B cell (primary cell): ENCODE measurements around the gene CDK9. TPM values are rescaled to one million over a fixed set of nuclear protein-coding genes. Genes with fewer than 3 reads are reported as not detected.
A peak's percentile ranks its signal among the peaks of the same experiment; 100 is the strongest.

Experiments used
- ATAC-seq: fragments of 200-7000 bp; cut with Tn5 transposase; one replicate; pipeline ENCODE4 v1.10.0; 2021; ENCODE audit warnings: low read depth, mild to moderate bottlenecking, moderate number of reproducible peaks, moderate library complexity
- CTCF ChIA-PET: fragments of 350-600 bp; sonication (Branson Sonifier 250); formaldehyde crosslinking; loops from one replicate; lab custom pipeline; 2021; ENCODE audit warnings: antibody characterized with exemption, inconsistent platforms; lab: Charles Lee
- POLR2A ChIA-PET: fragments of 350-600 bp; sonication (Branson Sonifier 250); formaldehyde crosslinking; loops from one replicate; lab custom pipeline; 2021; ENCODE audit warnings: antibody characterized with exemption; lab: Charles Lee
- DNase-seq: peaks from one replicate; pipeline ENCODE4 v3.0.0; 2013
- H2AFZ ChIP-seq: 2 replicates; pipeline ENCODE4 v1.6.1; 2012; ENCODE audit warnings: mild to moderate bottlenecking, low read depth, low read length; ENCODE audit not compliant: insufficient read depth, poor library complexity, severe bottlenecking
- H3K27ac ChIP-seq, 2 donors: 1 replicate in 1 of 2; 2 replicates in 1 of 2; pipeline ENCODE4 v1.5.1; 2012 to 2013; ENCODE audit warnings: low read length in 2 of 2, mild to moderate bottlenecking in 2 of 2, moderate library complexity in 1 of 2
- H3K27me3 ChIP-seq, 4 experiments: fragments of 200-600 bp in 1 of 4; sonication (generic) in 1 of 4; replicated peaks in 1 of 4; 1 replicate in 2 of 4; 2 replicates in 2 of 4; pipeline versions ENCODE4 v1.6.1 to v1.7.0; 2013 to 2016; ENCODE audit warnings: low read length in 3 of 4, mild to moderate bottlenecking in 2 of 4, mixed read lengths in 1 of 4, moderate library complexity in 1 of 4; ENCODE audit not compliant: insufficient read depth in 4 of 4, control insufficient read depth in 3 of 4; ENCODE audit errors: control extremely low read depth in 1 of 4
- H3K36me3 ChIP-seq, 2 experiments: replicated peaks in 1 of 2; 1 replicate in 1 of 2; 2 replicates in 1 of 2; pipeline versions ENCODE4 v1.6.1 to v1.7.1; 2013; ENCODE audit warnings: low read length in 1 of 2; ENCODE audit not compliant: insufficient read depth in 2 of 2, control insufficient read depth in 1 of 2; ENCODE audit errors: control extremely low read depth in 1 of 2, extremely low read depth in 1 of 2
- H3K4me1 ChIP-seq, 2 donors: fragments of 200-600 bp in 1 of 2; sonication (generic) in 1 of 2; 1 replicate in 1 of 2; 2 replicates in 1 of 2; pipeline versions ENCODE4 v1.5.1 to v1.6.1; 2013 to 2017; ENCODE audit warnings: low read length in 2 of 2; ENCODE audit not compliant: control insufficient read depth in 2 of 2, insufficient read depth in 2 of 2
- H3K4me2 ChIP-seq: replicated peaks from 2 replicates; pipeline ENCODE3; 2012; ENCODE audit warnings: mild to moderate bottlenecking, low read depth, low read length; ENCODE audit not compliant: poor library complexity, severe bottlenecking
- H3K4me3 ChIP-seq, 5 experiments: fragments of 200-600 bp in 1 of 5; sonication (generic) in 1 of 5; 1 replicate in 3 of 5; 2 replicates in 2 of 5; pipeline versions ENCODE4 v1.5.1 to v1.7.0; 2011 to 2016; ENCODE audit warnings: low read length in 4 of 5, mild to moderate bottlenecking in 4 of 5, low read depth in 2 of 5, control low read depth in 1 of 5, moderate library complexity in 1 of 5; ENCODE audit not compliant: insufficient read depth in 1 of 5; ENCODE audit errors: control extremely low read depth in 1 of 5, extremely low read depth in 1 of 5
- H3K79me2 ChIP-seq: fragments of 200-600 bp; sonication (generic); one replicate; pipeline ENCODE4 v1.6.0; 2016; ENCODE audit warnings: low read length; ENCODE audit not compliant: control insufficient read depth, insufficient read depth
- H3K9ac ChIP-seq: fragments of 200-600 bp; sonication (generic); 2 replicates; pipeline ENCODE4 v1.6.1; 2017; ENCODE audit warnings: mild to moderate bottlenecking, low read length, moderate library complexity
- H3K9me3 ChIP-seq, 3 donors: one replicate each; pipeline versions ENCODE4 v1.6.1 to v1.7.1; 2013; ENCODE audit warnings: low read length in 2 of 3; ENCODE audit not compliant: control insufficient read depth in 2 of 3, insufficient read depth in 1 of 3; ENCODE audit errors: control extremely low read depth in 1 of 3
- H4K20me1 ChIP-seq: 2 replicates; pipeline ENCODE4 v1.6.0; 2012; ENCODE audit warnings: mild to moderate bottlenecking, low read length; ENCODE audit not compliant: insufficient read depth, control insufficient read depth, poor library complexity, severe bottlenecking
- H3K27ac Mint-ChIP-seq: one replicate; pipeline ENCODE4 v1.8.0; 2021; ENCODE audit warnings: mixed read lengths
- H3K27me3 Mint-ChIP-seq: one replicate; pipeline ENCODE4 v1.8.0; 2021; ENCODE audit warnings: mixed read lengths
- H3K4me1 Mint-ChIP-seq: one replicate; pipeline ENCODE4 v1.8.0; 2021; ENCODE audit warnings: mixed read lengths
- H3K4me3 Mint-ChIP-seq: one replicate; pipeline ENCODE4 v1.8.0; 2021; ENCODE audit warnings: mixed read lengths
- H3K9me3 Mint-ChIP-seq: one replicate; pipeline ENCODE4 v1.8.0; 2022; ENCODE audit warnings: mixed read lengths; ENCODE audit not compliant: insufficient read depth
- CTCF ChIP-seq: fragments of 200-600 bp; IDR thresholded peaks from one replicate; pipeline ENCODE4 v1.8.0; 2022; ENCODE audit warnings: antibody characterized with exemption, mild to moderate bottlenecking
- EZH2 ChIP-seq: IDR thresholded peaks from 2 replicates; pipeline ENCODE4 v1.6.1; 2012; ENCODE audit warnings: borderline replicate concordance, low read depth, mild to moderate bottlenecking, moderate library complexity, low read length; ENCODE audit not compliant: insufficient read depth, poor library complexity, severe bottlenecking
- WGBS: methylation state at CpG from one replicate; pipeline ENCODE4 v1.1.5; 2013; ENCODE audit warnings: missing lambda C conversion rate; ENCODE audit not compliant: insufficient coverage; 5-methylcytosine and 5-hydroxymethylcytosine counted together
- intact Hi-C: fragments of 100-400 bp; cut with micrococcal nuclease; formaldehyde crosslinking; loops from one replicate; pipeline ENCODE4 v1.10.0; 2022
- polyA plus RNA-seq: library from polyadenylated mRNA; depleted of rRNA; stranded (reverse); fragments of >200 nt; gene quantifications from 2 replicates; pipeline ENCODE4 v1.2.3, GENCODE V29; 2012
- total RNA-seq, 2 donors: library from RNA; stranded (reverse); fragments of 120-200 nt in 1 of 2; gene quantifications; 1 replicate in 1 of 2; 2 replicates in 1 of 2; pipeline versions ENCODE4 v1.2.3 to v1.2.4, GENCODE V29; 2013 to 2022

Gene CDK9
- total and polyA plus RNA-seq, 2 donors (not counting 1 experiment from before 2014, with no cell fraction given) = 145 to 176 TPM

GRCh38 chr9:127773272-127773671, 12.6 kb upstream of the CDK9 start:
- H3K9ac ChIP-seq = no peak overlapping the region
- peaks cover 64% of the 10 kb centered on the region for H3K4me1 Mint-ChIP-seq
- no peak overlapping the region for H3K4me3 Mint-ChIP-seq
- no peaks in the 10 kb centered on the region for H3K9me3 ChIP-seq
- peaks cover 0 to 59% of the 10 kb centered on the region in 2 experiments for H3K36me3 ChIP-seq
- H2AFZ ChIP-seq = no peak overlapping the region
- peak overlapping the region in 1 of 2 donors; percentile 57 for H3K27ac ChIP-seq
- DNase-seq = no peak
- H3K27me3 ChIP-seq = no peaks in the 10 kb centered on the region
- peaks cover 93% of the 10 kb centered on the region for H3K79me2 ChIP-seq
- no peaks in the 10 kb centered on the region for H3K9me3 Mint-ChIP-seq
- no peak for ATAC-seq
- no peak for TF ChIP-seq EZH2
- no peak for TF ChIP-seq CTCF
- 92% methylated on average over 2 of the region's 3 CpGs for WGBS
- H3K4me1 ChIP-seq = peaks cover 39 to 79% of the 10 kb centered on the region in 2 donors
- H3K27ac Mint-ChIP-seq = peak overlapping the region; percentile 26
- H3K4me2 ChIP-seq = no peak overlapping the region
- H4K20me1 ChIP-seq = peaks cover 90% of the 10 kb centered on the region
- ChIA-PET CTCF (interaction anchor here (3.1 to 5.2 kb wide), 2 partner anchors 11 to 38 kb away, joined by 24 to 47 read pairs; partner anchors contain the start of genes CDK9 and TOR2A), POLR2A (interaction anchor here (0.5 kb wide), 1 partner anchor 134 kb away, joined by 3 read pairs; no protein-coding TSS in a partner anchor)
- no peak overlapping the region for H3K4me3 ChIP-seq
- intact Hi-C loops = loop anchor here (10.0 kb wide), 2 partner anchors 158 to 352 kb away; partner anchors contain the start of genes PTGES2 and STXBP1
- H3K27me3 Mint-ChIP-seq = no peaks in the 10 kb centered on the region

- WGBS = 98% methylated on average over 9 of the region's 10 CpGs
- H3K4me1 ChIP-seq = peaks cover 35 to 76% of the 10 kb centered on the region in 2 donors
- H3K9me3 Mint-ChIP-seq = no peaks in the 10 kb centered on the region
- no peak overlapping the region for H3K4me3 ChIP-seq
- no peak overlapping the region for H2AFZ ChIP-seq
- no peak for TF ChIP-seq CTCF
- no peak for TF ChIP-seq EZH2
- peaks cover 93% of the 10 kb centered on the region for H3K79me2 ChIP-seq
- H3K4me2 ChIP-seq = no peak overlapping the region
- CTCF ChIA-PET = interaction anchor here (2.4 to 5.2 kb wide), 2 partner anchors 10 to 11 kb away, joined by 13 to 47 read pairs; partner anchors contain the start of gene CDK9
- no peaks in the 10 kb centered on the region for H3K27me3 Mint-ChIP-seq
- intact Hi-C loops = loop anchor here (10.0 kb wide), 2 partner anchors 159 to 351 kb away; partner anchors contain the start of genes PTGES2 and STXBP1
- peaks cover 83% of the 10 kb centered on the region for H4K20me1 ChIP-seq
- no peaks in the 10 kb centered on the region for H3K27me3 ChIP-seq
- peaks cover 64% of the 10 kb centered on the region for H3K4me1 Mint-ChIP-seq
- POLR2A ChIA-PET = no interaction called here
- H3K9me3 ChIP-seq = no peaks in the 10 kb centered on the region
- DNase-seq (no peak), ATAC-seq (no peak)
- peaks cover 0 to 52% of the 10 kb centered on the region in 2 experiments for H3K36me3 ChIP-seq
- H3K27ac ChIP-seq = peak overlapping the region in 1 of 2 donors; percentile 57
- no peak overlapping the region for H3K9ac ChIP-seq
- H3K27ac Mint-ChIP-seq = peak overlapping the region; percentile 42
- H3K4me3 Mint-ChIP-seq = peak overlapping the region; percentile 7
Measured at GRCh38 chr9:127773981-127774380, 11.9 kb upstream of the CDK9 start.
